Ureter (tissue), 1 donor: Measurements from ENCODE around the gene SMPD4. TPM values are rescaled to one million over a fixed set of nuclear protein-coding genes. Genes with fewer than 3 reads are reported as not detected.
"Not testable (repeated sequence)": the region's sequence is repeated elsewhere in the genome, so short reads cannot be mapped to it uniquely, and the experiment has no call there.

ENCODE experiments used
- DNase-seq: peaks from one replicate; pipeline ENCODE4 v3.0.0-alpha.2; 2020; ENCODE audit warnings: low spot score
- total RNA-seq: library from RNA; stranded (reverse); gene quantifications from one replicate; pipeline ENCODE4 v1.2.4, GENCODE V29; 2023
- donor health status: DM: yes; HTN: yes; CAD: no.

SMPD4 gene
- total RNA-seq, 1 donor from 2014 or later: 39.6 TPM

DNA sequence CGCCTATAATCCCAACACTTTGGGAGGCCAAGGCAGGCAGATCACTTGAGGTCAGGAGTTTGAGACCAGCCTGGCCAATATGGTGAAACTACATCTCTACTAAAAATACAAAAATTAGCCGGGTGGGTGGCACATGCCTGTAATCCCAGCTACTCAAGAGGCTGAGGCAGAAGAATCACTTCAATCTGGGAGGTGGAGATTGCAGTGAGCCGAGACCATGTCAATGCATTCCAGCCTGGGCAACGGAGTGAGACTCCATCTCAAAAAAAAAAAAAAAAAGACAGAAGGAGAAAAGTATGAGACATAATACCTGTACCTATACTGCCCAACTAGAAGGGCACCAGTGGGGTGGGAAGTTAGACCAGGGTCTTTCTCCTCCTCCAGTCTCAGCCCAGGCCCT is 22.0 kb downstream of the SMPD4 start:
- not testable (repeated sequence) for DNase-seq

DNA sequence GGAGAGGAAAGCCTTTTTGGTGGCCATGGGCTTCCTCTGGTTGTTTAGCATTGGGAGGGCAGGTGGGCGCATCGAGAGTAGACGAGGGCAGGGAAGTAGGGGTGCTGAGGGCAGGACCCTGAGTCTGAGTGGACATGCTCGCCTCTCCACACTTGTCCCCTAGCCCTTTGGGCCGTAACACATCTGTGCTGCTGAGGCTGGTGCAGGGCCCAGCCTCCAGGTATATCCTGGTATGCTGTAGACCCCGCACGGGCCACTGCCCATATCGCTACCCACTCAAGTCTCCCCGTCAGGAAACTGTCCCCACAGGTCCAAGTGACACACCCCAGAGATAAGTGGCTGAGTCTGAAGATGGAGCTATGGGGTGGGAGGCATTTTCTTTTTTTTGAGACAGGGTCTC is 22.8 kb downstream of the SMPD4 start:
- no peak for DNase-seq

DNA sequence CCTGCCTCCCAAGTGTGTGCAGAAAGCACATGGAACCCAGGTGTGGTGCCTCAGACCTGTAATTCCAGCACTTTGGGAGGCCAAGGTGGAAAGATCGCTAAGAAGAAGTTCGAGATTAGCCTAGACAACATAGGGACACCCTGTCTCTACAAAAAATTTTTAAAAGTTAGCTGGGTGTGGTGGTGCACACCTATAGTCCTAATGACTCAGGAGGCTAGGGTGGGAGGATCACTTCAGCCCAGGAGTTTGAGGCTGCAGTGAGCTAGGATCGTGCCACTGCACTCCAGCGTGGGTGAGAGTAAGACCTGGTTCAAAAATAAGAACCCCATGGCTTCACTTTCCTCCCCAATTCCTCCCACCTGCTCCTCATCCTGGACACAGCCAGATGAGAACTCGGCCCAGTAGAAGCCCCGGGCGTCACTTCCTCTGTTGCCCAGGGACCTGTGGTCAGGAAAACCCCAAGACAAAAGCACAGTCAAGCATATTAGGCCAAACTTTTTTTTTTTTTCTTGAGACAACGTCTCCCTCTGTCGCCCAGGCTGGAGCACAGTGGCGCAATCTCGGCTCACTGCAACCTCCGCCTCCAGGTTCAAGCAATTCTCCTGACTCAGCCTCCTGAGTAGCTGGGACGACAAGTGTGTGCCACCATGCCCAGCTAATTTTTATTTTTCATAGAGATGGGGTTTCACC is 23.4 kb downstream of the SMPD4 start:
- not testable (repeated sequence) for DNase-seq

DNA sequence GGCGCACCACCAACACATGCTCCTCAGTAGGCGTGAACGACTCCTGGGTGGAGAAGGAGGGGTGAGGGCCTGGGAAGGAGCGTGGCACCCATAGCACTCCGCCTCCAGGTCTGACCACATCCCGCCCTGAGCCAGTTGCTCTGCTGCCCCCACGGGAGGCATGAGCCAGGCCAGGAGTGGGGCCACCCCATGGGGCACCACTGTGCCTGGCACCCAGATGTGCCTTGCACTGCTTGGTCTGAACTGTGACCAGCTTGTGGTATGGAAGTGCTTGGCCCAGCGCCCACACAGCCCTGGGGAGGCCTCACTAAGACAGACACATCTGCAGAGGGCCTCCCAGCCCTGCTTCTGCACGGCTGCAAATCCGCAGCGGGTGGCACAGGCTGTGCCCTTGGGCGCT is 24.0 kb downstream of the SMPD4 start:
- not testable (repeated sequence) for DNase-seq

DNA sequence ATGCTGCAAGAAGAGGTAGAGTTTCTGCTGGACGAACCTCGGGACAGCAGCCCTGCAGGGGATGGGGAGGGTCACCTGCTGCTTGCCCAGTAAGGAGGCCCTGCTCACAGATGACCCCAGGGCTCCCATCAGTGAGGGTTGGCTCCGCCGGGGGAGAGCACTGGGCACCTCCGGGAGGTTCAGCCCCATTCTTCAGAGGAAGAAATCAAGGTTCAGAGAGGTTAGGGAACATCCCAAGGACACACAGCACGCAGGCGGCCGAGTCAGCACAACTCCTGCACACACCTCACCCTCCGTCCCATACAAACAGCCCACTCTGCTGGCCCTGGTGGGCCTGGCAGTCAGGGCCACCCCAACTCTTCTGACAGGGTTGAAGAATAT is 24.8 kb downstream of the SMPD4 start:
- DNase-seq: no peak

DNA sequence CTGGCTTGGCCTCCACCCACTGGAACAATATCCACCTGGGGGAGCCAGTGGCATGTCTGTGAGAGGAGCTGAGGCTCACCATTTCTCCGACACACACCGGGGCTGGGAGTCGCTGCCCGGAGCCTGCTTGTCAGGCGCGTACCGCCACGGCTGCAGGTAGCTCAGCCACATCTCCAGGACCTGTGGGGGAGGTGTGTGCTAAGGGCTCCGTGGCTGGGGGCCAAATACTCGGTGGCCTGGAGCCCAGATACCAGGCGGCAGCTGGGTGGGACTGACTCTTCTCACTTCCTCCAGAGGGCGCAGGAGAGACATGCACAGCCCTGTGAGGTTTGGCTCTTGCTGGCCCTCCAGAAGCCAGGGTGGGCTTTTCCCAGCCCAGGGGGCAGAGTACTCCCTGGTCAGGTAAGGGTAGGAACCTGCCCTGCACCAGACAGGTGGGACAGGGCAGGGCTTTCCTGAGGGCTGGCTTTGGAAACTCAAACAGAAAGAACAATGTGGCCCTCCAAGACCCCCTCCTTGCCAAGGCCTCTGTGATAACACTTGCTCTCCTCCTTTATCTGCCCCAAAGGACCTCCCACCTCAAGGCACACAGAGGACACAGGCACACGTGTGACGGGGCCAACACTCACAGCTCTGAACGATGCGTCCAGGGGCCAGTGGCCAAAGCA is 25.3 kb downstream of the SMPD4 start:
- peak; percentile 51 for DNase-seq

DNA sequence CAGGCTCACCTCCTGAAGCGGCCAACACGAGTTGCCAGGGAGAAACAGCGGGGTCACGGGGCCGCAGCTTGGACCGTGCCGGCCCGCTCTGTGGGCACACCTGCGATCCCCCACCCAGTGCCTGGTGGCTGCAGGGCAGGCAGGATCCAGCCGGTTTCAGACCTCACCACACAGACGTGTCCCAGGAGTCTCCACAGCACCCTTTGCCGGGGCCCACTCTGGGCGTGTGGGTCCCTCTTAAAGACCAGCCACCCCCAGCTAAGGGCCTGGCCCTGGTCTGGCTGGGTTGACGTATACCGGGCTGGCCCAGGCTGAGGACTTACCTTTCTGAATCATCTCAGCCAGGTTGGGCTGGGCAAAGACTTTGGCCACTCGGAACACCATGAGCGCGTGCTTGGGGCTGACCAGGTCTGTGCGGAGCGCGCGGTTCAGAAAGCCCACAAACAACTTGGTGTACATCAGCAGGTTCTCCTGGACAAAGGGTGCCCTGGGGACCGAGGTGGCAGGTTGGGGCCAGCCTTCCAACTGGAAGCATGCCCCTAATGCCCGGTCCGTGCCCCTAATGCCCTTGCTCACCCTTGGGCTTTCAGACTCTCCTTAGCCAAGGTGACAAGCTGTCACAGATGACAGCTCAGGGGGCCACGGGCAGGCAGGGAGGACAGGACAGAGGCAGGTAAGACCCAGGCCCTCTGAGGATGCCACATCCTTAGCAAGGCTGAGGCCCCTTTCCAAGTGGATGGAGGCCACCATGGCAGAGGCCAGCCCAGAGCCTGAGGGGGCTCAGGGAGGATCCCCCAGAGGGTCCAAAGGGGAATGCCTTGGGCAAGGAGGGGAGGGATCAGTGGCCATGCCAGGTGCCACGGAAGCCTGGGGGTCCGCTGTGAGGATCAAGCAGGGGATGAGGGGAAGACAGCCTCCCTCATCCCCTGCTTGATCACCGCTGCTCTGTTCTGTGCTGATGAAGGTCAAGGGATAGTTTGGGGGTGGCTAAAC is 26.3 kb downstream of the SMPD4 start:
- DNase-seq: no peak

DNA sequence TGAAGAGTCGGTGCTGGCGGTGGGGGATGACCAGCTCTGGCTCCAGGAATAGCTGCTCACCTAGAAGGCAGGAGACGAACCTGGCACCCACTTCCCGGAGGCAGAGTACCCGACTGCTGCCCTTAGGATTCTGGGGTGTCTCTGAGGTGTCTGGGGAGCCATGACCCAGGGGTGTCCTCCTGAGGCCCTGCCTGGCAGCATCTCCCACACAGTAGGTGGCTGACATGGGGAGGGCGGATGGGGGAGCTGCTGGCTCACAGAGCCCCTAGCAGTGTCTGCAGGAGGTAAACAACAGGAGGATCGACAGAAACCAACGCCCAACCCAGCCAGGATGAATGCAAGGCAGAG is 27.0 kb downstream of the SMPD4 start:
- DNase-seq: not testable (repeated sequence)

DNA sequence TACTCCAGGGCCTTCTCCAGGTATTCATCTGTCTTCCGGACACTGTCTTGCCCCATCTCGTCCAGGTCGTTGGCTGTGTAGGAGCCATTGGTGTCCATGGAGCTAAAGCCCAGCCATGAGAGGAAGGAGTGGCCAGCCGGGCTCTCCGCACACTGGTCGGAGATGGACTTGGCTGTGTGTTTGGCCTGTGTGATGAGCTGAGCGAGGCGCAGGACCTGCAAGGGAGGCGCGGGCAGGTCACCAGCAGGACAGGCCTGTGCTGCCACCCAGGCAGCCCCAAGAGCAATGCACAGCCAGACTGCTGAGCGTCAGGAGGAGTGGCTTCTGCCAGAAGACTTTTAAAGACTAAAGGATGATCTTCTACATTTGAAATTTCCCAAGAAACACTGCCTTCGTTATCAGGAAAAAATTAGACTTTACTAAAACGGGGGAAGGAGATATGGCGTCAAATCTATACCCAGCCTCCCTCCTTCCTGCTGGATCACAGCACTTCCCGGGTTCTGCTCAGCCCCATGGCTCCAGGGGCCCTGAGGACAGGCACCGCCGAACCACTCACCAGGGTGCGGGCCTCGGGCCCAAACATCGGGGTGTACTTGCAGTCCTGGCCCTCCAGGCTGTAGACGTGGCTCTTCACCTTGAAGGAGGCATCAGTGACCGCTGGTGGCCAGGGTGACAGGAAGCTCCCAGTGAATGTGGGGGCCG is 27.5 kb downstream of the SMPD4 start:
- DNase-seq: not testable (repeated sequence)

DNA sequence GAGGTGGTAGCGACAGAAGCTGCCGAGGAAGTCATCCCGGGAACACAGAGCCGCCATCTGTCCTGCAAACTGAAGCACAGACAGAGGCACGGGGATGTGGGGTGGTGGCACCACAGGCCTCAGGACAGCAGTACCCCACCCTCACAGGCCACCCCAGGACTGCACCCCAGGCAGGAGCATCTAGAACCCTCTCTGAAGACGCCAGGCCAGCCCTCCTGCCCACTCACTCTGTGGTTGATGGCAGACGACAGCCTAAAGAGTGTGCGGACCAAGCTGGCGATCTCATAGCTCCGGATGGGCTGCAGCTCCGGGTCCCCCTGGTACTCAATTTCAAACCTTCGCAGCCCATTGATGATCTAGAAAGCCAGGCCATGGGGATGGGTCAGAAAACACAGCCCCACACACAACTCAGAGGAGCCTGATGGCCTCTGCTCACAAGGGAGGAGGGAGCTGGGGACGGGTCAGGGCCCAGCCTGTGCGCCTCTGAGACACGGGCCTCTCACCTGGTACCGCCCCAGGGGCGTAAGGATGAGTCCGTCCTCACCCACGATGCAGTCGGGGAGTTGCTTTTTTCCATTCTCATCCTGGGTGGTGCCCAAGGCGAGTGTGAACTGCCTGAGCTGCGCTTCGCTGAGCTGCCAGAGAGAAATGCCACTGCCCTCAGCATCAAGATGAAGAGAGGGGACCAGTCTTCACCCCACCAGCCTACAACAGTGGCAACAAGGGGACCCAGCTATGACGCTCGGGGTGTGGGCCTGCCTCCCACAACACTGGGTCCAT is 28.4 kb downstream of the SMPD4 start:
- DNase-seq: no peak

DNA sequence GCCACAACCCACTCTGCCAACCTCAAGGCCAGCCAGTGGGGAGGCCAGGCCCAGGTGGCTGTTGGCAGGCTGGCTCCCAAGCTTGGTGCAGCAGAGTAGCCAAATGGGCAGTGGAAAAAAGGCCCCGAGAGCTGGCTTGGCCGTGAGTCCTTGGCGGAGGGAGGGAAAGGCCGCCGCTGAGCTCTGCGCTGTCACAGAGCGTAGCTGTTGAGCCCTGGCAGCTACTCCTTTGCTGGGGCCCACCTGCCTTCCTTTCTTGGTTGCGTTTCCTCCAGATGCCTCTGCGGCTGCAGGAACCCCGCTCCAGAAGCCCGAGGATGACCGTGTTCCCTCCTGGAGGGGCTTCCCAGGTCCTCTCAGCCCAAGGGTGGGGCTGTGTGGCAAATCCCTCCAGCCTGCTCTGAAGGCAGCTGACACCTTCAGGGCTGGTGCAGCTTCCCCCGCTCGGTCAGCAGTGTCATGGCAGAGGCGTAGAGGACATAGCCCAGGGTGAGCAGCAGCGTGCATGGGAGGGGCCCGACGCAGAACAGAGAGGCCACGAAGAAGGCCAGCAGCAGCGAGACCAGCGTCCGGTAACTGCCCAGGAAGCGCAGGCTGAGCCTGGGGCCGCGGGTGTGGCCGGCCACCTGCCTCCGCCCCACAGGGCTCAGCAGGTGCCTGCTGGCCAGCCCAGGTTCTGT is 29.1 kb downstream of the SMPD4 start:
- not testable (repeated sequence) for DNase-seq

DNA sequence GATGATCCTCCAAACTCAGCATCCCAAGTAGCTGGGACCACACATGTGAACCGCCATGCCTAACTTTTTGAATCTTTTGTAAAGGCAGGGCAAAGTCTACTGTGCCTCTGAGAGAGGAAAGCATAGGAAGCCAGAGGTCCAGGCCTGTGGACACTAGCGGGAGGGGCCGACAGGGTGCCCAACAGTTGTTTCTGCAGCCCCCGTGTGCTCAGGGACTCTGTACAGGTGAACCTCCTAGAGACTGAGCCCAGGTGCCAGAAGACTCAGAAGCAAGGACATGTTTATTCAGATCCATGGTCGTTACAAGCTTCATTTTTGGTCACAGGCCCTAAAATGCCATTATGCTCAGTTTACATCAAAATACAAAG is 30.3 kb downstream of the SMPD4 start:
- not testable (repeated sequence) for DNase-seq

DNA sequence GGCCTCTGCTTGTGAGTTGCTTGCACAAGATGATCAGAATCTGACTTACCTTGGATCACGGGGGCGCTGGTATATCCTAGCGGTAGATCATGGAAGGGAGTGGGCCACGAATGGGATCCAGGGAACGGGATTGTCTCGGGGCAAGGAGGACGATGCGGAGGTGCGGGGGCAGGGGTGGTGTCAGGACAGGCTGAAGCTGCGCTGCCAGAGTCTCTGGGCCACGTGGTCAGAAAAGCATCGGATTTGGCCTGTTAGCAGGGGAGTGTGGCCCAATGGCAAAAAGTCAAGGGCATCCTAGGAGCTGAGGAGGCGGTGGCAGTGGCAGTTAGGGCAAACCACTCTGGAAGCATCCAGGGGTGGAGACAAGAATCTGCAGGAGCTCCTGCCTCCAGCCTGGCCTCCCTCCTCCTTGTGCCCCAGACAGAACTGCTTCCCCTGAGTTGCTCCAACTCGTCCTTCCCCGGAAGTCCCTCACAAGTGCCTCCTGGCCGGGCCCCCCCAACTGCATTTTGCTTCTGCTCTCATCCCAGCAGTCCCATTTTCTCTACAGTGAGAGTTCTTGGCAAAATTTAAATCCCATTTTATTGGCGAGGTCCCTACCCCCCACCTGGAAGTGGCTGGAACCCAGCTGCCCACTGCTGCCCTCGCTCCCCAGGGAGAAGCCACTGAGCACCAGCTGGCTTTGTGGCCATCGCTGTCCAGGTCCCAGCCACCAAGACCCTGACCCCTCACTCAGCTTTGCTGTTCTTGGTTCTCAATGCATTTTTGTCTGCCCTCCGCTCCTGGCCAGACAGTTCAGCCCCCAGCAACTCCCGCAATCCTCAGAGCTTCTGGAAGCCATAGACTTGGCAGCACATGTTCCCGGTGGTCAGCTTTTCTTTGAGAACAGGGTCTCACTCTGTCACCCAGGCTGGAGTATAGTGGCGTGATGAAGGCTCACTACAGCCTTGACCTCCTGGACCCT is 30.9 kb downstream of the SMPD4 start:
- DNase-seq: no peak

DNA sequence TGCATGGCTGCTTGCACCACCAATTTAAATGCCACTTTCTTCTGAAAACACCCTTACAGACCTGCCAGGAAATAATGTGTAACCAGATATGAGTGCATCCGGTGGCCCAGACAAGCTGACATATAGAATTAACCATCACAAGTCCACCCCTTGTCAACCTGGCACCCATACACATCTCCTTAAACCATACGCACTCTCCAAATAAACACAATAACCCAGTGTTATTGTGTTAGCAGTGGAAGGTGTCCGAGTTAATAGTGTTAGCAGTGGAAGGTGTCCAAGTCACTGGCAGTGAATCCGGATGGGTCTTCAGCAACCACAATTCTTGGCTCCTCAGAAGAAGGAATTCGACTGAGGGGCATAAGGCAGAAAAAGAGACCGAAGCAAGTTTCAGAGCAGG is 32.9 kb downstream of the SMPD4 start:
- peak; percentile 1 for DNase-seq

DNA sequence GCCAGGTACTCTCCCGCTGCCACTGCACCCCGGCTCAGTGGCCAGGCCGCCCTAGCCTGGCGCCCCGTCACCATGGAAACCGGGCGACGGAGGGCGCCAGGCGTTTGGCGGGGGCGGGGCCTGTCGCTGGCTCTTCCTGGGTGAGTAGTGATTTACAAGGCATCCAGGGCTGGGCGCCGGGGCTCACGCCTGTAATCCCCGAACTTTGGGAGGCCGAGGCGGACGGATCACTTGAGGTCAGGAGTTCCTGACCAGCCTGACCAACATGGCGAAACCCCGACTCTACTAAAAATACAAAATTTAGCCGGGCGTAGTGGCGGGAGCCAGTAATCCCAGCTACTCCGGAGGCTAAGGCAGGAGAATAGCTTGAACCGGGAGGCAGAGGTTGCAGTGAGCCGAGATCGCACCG is 36.4 kb downstream of the SMPD4 start, which contains the start of gene CCDC74B:
Gene CCDC74B, minus strand, starts transcription at position 107 of the 409 bp plus-strand sequence. CDS start 116 bp downstream, outside the sequence.
- peak; percentile 53 for DNase-seq

DNA sequence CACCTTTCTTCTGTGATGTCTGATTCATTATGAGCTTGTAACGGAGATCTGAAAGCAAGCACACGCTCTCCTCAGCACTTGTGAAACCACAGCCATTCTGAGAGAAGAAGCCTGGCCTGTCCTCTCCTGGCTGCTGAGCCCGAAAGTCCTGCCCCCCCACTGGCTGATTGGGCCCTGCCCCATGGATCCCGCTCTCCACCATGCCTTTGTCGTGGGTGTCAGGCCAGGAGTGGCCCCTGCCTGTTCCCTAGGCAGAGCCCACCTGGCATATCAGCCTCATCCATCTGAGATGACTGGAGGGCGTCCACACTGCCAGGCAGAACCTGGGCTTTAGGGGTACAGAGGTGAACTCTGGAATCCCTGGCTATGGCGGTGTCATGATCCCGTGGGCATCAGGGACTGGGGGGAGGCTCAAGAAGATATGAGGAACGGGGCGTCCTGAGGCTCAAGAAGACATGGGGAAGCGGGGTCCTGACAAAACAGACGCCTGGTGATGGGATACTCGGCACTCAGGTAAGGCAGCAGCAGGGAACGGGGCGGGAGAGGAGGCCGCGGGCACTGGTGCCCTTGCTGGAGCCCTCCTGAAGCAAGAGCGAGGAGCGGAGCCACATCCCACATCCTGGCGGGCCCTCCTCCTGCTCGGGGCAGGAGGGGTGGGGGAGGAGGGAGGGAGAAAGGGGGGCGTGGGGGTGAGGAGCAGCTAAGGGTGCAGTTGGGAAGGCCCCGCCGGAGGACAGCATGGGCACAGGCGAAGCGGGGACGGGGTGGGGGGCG is 37.9 kb downstream of the SMPD4 start:
- DNase-seq: not testable (repeated sequence)

DNA sequence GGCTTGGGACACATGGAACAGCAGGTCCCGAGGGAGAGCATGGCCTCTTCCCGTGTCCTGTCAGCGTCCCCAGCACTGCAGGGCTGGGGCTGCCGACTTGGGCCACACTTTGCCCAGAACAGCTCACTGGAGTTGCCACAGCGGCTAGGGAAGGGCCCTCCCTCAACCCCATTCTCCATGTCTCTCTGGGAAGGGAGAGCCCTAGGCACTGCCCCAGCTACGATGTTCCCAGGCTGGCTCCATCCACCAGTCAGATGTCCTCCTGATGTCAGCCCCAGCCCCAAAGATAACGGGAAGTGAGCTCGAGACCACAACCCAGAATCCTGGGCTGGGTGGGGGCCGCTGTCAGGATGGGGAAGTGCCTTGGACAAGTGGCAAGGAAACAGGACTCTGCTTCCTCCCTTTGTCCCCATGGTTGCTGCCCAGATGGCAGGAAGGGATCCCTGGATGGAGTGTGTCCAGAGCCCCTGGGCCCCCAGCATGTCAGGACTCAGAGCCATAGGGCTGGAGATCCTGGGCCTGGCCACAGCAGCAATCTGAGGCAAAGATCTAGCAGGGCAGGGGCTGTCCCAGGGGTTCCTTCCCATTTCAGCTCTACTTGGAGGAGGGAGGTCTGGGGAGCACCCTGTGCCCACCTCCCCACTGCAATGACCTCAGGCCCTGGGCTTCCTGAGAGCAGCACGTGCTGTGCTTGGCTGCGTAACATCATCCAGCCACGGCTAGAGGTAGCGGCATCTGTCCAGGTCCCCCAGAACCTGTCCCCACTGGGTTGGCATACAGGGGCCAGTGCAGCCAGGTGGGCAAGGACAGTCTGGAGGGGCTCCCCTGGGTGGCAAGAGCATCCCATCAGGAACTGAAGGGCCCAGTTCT is 38.8 kb downstream of the SMPD4 start:
- DNase-seq: not testable (repeated sequence)
